Activated T-cell treated with anti-CD3 and anti-CD28 coated beads, Interleukin-2, amount 50 U/mL, for 24 hours (primary cell): ENCODE data around the gene RNF152.
"Not testable (repeated sequence)": the region's sequence is repeated elsewhere in the genome, so short reads cannot be mapped to it uniquely, and the experiment has no call there.

ENCODE experiments used
- DNase-seq: peaks from one replicate; pipeline ENCODE4 v3.0.0-alpha.2; 2020
- H3K27ac Mint-ChIP-seq: 2 replicates; pipeline ENCODE4 v1.8.0; 2020; ENCODE audit warnings: mild to moderate bottlenecking, mixed read lengths
- H3K27me3 Mint-ChIP-seq: 2 replicates; pipeline ENCODE4 v1.8.0; 2020; ENCODE audit warnings: mixed read lengths
- H3K36me3 Mint-ChIP-seq: 2 replicates; pipeline ENCODE4 v1.8.0; 2020; ENCODE audit warnings: low read depth, mixed read lengths
- H3K4me1 Mint-ChIP-seq: 2 replicates; pipeline ENCODE4 v1.8.0; 2020; ENCODE audit warnings: low read depth, mixed read lengths
- H3K4me3 Mint-ChIP-seq: 2 replicates; pipeline ENCODE4 v1.8.0; 2020; ENCODE audit warnings: mild to moderate bottlenecking, moderate library complexity, mixed read lengths
- H3K9me3 Mint-ChIP-seq: 2 replicates; pipeline ENCODE4 v1.8.0; 2020; ENCODE audit warnings: mixed read lengths

RNF152 gene

DNA sequence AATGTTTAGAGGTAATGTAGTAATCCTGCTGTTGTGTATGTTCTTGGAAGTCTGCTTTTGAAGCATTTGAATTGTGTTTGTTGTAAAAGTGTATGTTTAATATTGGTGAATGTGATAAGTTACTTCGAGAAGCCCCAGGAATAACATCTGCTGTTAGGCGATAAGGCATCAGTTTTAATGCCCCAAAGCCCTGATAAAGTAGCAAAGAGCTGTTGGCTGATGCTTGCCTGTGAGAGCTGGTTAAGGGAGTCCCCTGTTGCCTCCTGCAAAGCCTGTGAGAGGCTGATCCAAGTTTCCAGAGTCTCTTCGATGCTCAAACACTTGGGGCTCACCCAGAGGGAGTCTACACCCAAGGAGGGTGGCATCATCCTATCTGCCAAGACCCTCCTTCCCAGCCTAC is 110.3 kb downstream of the RNF152 start:
- H3K27me3 Mint-ChIP-seq, result peaks cover 2% of the 10 kb centered on the region
- peaks cover 2% of the 10 kb centered on the region for H3K9me3 Mint-ChIP-seq
- H3K4me1 Mint-ChIP-seq, result no peaks in the 10 kb centered on the region
- no peak overlapping the region for H3K4me3 Mint-ChIP-seq
- H3K27ac Mint-ChIP-seq, result no peak overlapping the region
- no peak for DNase-seq
- no peaks in the 10 kb centered on the region for H3K36me3 Mint-ChIP-seq

DNA sequence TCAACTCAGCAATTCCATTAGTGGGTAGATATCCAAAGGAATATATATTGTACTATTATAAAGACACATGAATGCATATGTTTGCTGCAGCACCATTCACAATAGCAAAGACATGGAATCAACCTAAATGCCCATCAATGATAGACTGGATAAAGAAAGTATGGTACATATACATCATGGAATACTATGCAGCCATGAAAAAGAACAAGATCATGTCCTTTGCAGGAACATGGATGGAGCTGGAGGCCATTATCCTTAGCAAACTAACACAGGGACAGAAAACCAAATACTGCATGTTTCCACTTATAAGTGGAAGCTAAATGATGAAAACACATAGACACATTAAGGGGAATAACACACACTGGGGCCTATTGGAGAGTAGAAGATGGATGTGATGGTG is 116.6 kb downstream of the RNF152 start:
- not testable (repeated sequence) for H3K27ac Mint-ChIP-seq, H3K36me3 Mint-ChIP-seq, H3K9me3 Mint-ChIP-seq, H3K4me3 Mint-ChIP-seq, H3K4me1 Mint-ChIP-seq, H3K27me3 Mint-ChIP-seq, DNase-seq

DNA sequence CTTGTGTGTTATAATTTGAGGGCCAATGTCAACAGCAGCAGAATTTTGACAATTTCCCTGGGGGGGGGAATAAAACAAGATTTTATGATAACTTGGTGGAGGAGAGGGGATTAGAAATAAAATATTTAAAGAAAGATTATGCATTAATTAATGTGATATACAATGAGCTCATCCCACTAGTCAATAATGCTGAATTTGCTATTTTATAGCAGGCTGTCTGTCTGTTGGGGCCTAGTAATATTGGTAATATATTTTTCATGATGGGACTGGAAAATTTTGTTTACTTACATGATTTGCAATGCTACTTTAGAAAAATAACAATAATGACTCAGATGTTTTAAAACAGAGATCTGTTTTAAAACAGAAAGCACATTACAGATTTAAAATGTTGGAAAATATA is 118.0 kb downstream of the RNF152 start:
- Mint-ChIP-seq H3K4me1 (no peaks in the 10 kb centered on the region), H3K4me3 (no peak overlapping the region), H3K27ac (no peak overlapping the region), H3K27me3 (peaks cover 8% of the 10 kb centered on the region), H3K9me3 (peaks cover 10% of the 10 kb centered on the region), H3K36me3 (no peaks in the 10 kb centered on the region)
- DNase-seq, result no peak

DNA sequence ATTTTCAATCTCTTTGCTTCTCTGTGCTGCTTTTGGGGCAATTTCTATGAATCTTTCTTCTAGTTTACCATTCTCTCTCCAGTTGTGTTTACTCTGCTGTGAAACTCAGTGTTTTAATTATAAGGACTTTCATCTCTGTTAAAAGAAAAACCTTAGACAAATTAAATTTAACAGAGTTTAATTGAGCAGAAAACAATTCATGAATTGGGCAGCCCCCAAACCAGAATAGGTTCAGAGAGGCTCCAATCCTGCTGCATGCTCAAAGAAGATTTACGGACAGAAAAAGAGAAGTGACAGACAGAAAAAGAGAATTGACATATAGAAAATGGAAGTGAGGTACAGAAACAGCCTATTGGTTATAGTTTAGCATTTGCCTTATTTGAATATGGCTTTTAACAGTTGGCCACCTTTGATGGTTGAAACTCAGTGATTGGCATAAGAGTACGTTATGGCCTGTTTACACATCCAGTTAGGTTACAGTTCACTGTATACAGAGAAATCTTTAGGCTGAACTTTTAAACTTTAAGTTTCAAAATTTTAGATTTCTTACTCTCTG is 120.4 kb downstream of the RNF152 start:
- Mint-ChIP-seq H3K36me3 (no peaks in the 10 kb centered on the region), H3K9me3 (peaks cover 10% of the 10 kb centered on the region), H3K27ac (no peak overlapping the region), H3K27me3 (peaks cover 20% of the 10 kb centered on the region), H3K4me3 (no peak overlapping the region), H3K4me1 (no peaks in the 10 kb centered on the region)
- no peak for DNase-seq

DNA sequence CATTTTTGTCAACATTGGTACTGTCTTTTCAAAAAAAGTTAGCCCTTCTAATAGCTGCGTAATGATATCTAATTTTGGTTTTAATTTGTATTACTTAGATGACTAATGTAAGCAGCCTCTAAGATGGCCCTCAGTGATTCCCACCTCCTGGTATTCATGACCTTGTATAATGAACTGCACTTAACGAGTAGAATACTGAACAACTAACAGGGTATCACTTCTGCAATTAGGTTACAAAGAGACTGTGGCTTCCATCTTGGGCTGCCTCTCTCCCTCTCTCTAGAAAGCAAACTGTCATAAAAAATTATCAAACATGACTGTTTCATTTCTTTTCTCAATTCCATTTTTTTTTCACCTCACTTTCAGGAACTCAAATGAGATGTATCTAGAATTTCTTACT is 120.9 kb downstream of the RNF152 start:
- Mint-ChIP-seq H3K4me3 (no peak overlapping the region), H3K9me3 (peaks cover 10% of the 10 kb centered on the region), H3K4me1 (no peaks in the 10 kb centered on the region), H3K27me3 (peaks cover 21% of the 10 kb centered on the region), H3K36me3 (no peaks in the 10 kb centered on the region), H3K27ac (no peak overlapping the region)
- no peak for DNase-seq

- no peak overlapping the region for H3K27ac Mint-ChIP-seq
- no peaks in the 10 kb centered on the region for H3K36me3 Mint-ChIP-seq
- H3K4me1 Mint-ChIP-seq, result peaks cover 3% of the 10 kb centered on the region
- H3K27me3 Mint-ChIP-seq, result peaks cover 26% of the 10 kb centered on the region
- no peak overlapping the region for H3K4me3 Mint-ChIP-seq
- no peaks in the 10 kb centered on the region for H3K9me3 Mint-ChIP-seq
- DNase-seq, result no peak
Measured at GRCh38 chr18:61770279-61770678, 122.5 kb downstream of the RNF152 start.

- Mint-ChIP-seq H3K27me3 (peaks cover 41% of the 10 kb centered on the region), H3K36me3 (no peaks in the 10 kb centered on the region), H3K27ac (no peak overlapping the region), H3K9me3 (no peaks in the 10 kb centered on the region), H3K4me3 (no peak overlapping the region), H3K4me1 (peaks cover 17% of the 10 kb centered on the region)
- no peak for DNase-seq
Measured at GRCh38 chr18:61766266-61766884, 126.4 kb downstream of the RNF152 start.

DNA sequence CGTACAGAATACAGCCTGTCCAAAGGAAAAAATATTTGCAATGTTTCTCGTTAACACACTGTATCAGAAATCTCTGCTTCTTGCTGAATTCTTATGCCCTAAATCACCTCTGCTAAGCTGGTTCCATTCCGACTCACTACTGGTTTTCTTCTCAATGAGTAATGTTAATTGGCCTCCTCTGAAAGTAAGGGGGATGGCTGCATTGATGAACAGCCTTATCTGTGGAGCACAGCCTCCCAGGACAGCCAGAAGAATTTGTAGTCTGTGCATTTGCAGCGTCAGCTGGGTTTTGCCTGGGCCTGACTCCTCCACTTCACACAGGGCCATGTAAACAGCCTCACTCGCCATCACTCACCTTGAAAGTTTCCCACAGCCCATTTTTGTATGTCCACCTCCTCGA is 127.7 kb downstream of the RNF152 start:
- H3K27ac Mint-ChIP-seq, result no peak overlapping the region
- no peak overlapping the region for H3K4me3 Mint-ChIP-seq
- peaks cover 53% of the 10 kb centered on the region for H3K27me3 Mint-ChIP-seq
- no peak for DNase-seq
- H3K36me3 Mint-ChIP-seq, result no peaks in the 10 kb centered on the region
- H3K4me1 Mint-ChIP-seq, result peaks cover 17% of the 10 kb centered on the region
- no peaks in the 10 kb centered on the region for H3K9me3 Mint-ChIP-seq

DNA sequence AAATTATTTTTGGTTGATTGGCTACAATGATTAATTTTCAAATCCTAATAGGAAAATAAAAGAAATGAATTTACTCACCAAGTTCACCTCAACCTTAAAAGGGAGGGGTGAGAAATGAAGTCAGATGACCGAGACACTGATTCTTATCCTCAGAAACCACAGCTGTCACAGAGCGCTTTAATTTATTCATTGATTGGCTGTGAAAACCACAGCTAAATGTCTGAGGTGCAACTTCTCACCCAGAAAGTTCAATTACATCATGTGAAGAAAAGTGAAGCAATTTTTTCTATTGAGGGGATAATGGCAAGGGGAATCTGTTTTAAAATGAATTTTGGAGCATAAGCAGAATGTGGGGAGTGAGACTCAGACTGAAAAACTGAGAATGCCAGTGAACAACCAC is 128.4 kb downstream of the RNF152 start:
- no peaks in the 10 kb centered on the region for H3K9me3 Mint-ChIP-seq
- peaks cover 17% of the 10 kb centered on the region for H3K4me1 Mint-ChIP-seq
- H3K36me3 Mint-ChIP-seq, result no peaks in the 10 kb centered on the region
- H3K27ac Mint-ChIP-seq, result no peak overlapping the region
- no peak overlapping the region for H3K4me3 Mint-ChIP-seq
- peaks cover 55% of the 10 kb centered on the region for H3K27me3 Mint-ChIP-seq
- no peak for DNase-seq

DNA sequence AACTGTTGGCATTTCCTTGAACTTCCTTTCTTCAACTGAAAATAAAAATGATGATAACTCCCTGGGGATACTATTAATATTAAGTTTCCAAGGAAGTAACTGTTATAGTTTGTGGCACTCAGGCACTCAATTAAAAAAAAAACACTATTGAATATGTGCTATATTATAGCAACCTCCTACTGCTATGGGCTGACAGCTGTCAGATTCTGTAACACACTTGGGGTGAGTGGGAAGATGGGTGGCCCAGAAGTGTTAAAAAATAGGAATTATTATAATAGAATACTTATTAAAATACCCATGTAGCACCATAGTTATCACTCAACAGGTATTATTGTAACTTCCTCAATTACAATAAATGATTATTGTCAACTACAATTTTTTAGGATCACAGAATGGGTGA is 130.9 kb downstream of the RNF152 start:
- Mint-ChIP-seq H3K27me3 (peaks cover 49% of the 10 kb centered on the region), H3K36me3 (no peaks in the 10 kb centered on the region), H3K4me1 (peaks cover 17% of the 10 kb centered on the region), H3K4me3 (no peak overlapping the region), H3K27ac (no peak overlapping the region), H3K9me3 (no peaks in the 10 kb centered on the region)
- no peak for DNase-seq
